ENCODE results near the gene RTKN2. TPM values are rescaled to one million over a fixed set of nuclear protein-coding genes. Genes with fewer than 3 reads are reported as not detected.
A peak's percentile ranks its signal among the peaks of the same experiment; 100 is the strongest.

The RTKN2 gene
- total and polyA plus RNA-seq, 9 of the 15 experiments (the other 6 are each of a cell fraction or from before 2014, with no cell fraction given): 0.03 to 0.11 (median 0.05) TPM; not detected in 2

DNA sequence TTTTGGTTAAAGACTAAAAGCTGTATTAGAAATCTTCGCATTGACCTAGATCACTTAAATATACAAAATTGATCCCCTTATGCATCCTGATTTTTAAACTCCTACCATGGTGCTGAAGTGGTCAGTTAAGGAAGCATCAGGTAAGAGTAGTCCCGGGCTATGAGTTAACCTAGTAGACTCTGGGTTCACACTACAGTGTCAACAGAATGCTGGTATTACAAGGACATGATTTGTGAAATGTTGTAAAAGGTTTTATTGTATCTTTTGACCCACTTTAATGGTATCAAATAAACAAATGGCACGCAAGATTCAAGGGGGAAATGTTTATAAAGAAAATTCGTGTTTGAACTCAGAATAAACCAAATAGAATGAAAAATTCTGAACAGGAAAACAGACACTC lies 36.8 kb downstream of the RTKN2 start:
- Histone ChIP-seq H3K4me2 (ENCODE audit: insufficient read depth, low read length) (no peak overlapping the region), H2AFZ (ENCODE audit: low read depth, low read length) (no peak overlapping the region), H3K4me3 (no peak overlapping the region), H3K27ac (ENCODE audit: extremely low read depth, low read depth, low read length) (no peak overlapping the region), H3K4me1 (replicated peaks in 1 of 2; ENCODE audit: control insufficient read depth in 2 of 2, insufficient read depth in 2 of 2, low read length in 2 of 2) (no peaks in the 10 kb centered on the region), H3K9me3 (replicated peaks; ENCODE audit: control insufficient read depth, insufficient read depth, low read depth, low read length) (no peaks in the 10 kb centered on the region), H4K20me1 (replicated peaks; ENCODE audit: control insufficient read depth, insufficient read depth, low read length) (no peaks in the 10 kb centered on the region), H3K9ac (ENCODE audit: insufficient read depth in 1 of 2, low read depth in 2 of 2, low read length in 2 of 2) (no peak overlapping the region), H3K27me3 (ENCODE audit: control insufficient read depth in 2 of 2, insufficient read depth in 2 of 2, low read length in 2 of 2) (no peaks in the 10 kb centered on the region), H3K9me1 (ENCODE audit: control insufficient read depth, insufficient read depth, low read length) (no peaks in the 10 kb centered on the region), H3K79me2 (ENCODE audit: control insufficient read depth, insufficient read depth, low read length) (no peaks in the 10 kb centered on the region), H3K36me3 (ENCODE audit: control insufficient read depth, insufficient read depth, low read length) (no peaks in the 10 kb centered on the region)
- ChIA-PET CTCF (ENCODE audit: low intra/inter-chr PET ratio) (no interaction called here), POLR2A (no interaction called here)
- DNase-seq (ENCODE audit: extremely low read depth in 1 of 4, low spot score in 3 of 4): no peak
- intact Hi-C loops (cut with micrococcal nuclease) (no loop called here), in situ Hi-C loops (cut with MboI) (loop anchor here (10.0 kb wide), 1 partner anchor 347 kb away; no protein-coding TSS in a partner anchor)
- ATAC-seq: no peak
- BruUV-seq (replicated peaks): no TSS peak
- peak; percentile 46 for FAIRE-seq
- 0% methylated on average over 4 of the region's 4 CpGs for WGBS (ENCODE audit: insufficient coverage, low coverage, missing lambda C conversion rate)
- TF ChIP-seq ESRRA (IDR thresholded peaks at IDR 0.05; ENCODE audit: borderline replicate concordance, low read depth) (no peak), SP2 (IDR thresholded peaks at IDR 0.05; ENCODE audit: extremely low read depth, low read depth, low read length, poor library complexity, severe bottlenecking) (no peak), MAZ (CRISPR knock-in tag; conservative IDR thresholded peaks at IDR 0.05 in 1 of 2, IDR thresholded peaks at IDR 0.05 in 1 of 2) (no peak), ZNF316 (IDR thresholded peaks at IDR 0.05) (no peak), TBL1XR1 (IDR thresholded peaks at IDR 0.05; ENCODE audit: low read length in 2 of 2) (no peak), MLLT1 (IDR thresholded peaks at IDR 0.05) (no peak), CREB5 (CRISPR knock-in tag; IDR thresholded peaks at IDR 0.05) (no peak), RFX5 (IDR thresholded peaks at IDR 0.05; ENCODE audit: low read depth, low read length) (no peak), JUND (IDR thresholded peaks at IDR 0.05; ENCODE audit: borderline replicate concordance, low read depth, low read length) (no peak), JUND (tag; IDR thresholded peaks at IDR 0.05; ENCODE audit: borderline replicate concordance, low read depth, low read length) (no peak)
- TF ChIP-seq, protein P1, sequence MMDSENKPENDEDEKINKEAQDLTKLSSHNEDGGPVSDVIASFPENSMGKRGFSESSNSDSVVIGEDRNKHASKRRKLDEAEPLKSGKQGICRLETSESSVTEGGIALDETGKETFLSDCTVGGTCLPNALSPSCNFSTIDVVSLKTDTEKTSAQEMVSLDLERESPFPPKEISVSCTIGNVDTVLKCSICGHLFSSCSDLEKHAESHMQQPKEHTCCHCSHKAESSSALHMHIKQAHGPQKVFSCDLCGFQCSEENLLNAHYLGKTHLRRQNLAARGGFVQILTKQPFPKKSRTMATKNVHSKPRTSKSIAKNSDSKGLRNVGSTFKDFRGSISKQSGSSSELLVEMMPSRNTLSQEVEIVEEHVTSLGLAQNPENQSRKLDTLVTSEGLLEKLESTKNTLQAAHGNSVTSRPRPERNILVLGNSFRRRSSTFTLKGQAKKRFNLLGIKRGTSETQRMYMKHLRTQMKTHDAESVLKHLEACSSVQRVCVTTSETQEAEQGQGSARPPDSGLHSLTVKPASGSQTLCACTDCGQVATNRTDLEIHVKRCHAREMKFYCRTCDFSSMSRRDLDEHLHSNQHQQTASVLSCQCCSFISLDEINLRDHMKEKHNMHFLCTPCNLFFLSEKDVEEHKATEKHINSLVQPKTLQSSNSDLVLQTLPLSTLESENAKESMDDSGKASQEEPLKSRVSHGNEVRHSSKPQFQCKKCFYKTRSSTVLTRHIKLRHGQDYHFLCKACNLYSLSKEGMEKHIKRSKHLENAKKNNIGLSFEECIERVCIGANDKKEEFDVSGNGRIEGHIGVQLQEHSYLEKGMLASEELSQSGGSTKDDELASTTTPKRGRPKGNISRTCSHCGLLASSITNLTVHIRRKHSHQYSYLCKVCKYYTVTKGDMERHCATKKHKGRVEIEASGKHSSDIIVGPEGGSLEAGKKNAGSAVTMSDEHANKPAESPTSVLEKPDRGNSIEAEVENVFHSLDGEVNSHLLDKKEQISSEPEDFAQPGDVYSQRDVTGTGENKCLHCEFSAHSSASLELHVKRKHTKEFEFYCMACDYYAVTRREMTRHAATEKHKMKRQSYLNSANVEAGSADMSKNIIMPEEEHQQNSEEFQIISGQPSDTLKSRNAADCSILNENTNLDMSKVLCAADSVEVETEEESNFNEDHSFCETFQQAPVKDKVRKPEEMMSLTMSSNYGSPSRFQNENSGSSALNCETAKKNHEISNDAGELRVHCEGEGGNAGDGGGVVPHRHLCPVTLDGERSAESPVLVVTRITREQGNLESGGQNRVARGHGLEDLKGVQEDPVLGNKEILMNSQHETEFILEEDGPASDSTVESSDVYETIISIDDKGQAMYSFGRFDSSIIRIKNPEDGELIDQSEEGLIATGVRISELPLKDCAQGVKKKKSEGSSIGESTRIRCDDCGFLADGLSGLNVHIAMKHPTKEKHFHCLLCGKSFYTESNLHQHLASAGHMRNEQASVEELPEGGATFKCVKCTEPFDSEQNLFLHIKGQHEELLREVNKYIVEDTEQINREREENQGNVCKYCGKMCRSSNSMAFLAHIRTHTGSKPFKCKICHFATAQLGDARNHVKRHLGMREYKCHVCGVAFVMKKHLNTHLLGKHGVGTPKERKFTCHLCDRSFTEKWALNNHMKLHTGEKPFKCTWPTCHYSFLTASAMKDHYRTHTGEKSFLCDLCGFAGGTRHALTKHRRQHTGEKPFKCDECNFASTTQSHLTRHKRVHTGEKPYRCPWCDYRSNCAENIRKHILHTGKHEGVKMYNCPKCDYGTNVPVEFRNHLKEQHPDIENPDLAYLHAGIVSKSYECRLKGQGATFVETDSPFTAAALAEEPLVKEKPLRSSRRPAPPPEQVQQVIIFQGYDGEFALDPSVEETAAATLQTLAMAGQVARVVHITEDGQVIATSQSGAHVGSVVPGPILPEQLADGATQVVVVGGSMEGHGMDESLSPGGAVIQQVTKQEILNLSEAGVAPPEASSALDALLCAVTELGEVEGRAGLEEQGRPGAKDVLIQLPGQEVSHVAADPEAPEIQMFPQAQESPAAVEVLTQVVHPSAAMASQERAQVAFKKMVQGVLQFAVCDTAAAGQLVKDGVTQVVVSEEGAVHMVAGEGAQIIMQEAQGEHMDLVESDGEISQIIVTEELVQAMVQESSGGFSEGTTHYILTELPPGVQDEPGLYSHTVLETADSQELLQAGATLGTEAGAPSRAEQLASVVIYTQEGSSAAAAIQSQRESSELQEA (IDR thresholded peaks at IDR 0.05; ENCODE audit: low read depth): no peak

All from K562 (cell line).